Activated CD4-positive, alpha-beta T cell treated with anti-CD3 and anti-CD28 coated beads, Interleukin-2, amount 50 U/mL, for 48 hours (primary cell): ENCODE measurements around the gene SRRM2.

Source experiments
- DNase-seq, 2 experiments: peaks; one replicate each; pipeline ENCODE4 v3.0.0-alpha.2; 2020

The SRRM2 gene

DNA sequence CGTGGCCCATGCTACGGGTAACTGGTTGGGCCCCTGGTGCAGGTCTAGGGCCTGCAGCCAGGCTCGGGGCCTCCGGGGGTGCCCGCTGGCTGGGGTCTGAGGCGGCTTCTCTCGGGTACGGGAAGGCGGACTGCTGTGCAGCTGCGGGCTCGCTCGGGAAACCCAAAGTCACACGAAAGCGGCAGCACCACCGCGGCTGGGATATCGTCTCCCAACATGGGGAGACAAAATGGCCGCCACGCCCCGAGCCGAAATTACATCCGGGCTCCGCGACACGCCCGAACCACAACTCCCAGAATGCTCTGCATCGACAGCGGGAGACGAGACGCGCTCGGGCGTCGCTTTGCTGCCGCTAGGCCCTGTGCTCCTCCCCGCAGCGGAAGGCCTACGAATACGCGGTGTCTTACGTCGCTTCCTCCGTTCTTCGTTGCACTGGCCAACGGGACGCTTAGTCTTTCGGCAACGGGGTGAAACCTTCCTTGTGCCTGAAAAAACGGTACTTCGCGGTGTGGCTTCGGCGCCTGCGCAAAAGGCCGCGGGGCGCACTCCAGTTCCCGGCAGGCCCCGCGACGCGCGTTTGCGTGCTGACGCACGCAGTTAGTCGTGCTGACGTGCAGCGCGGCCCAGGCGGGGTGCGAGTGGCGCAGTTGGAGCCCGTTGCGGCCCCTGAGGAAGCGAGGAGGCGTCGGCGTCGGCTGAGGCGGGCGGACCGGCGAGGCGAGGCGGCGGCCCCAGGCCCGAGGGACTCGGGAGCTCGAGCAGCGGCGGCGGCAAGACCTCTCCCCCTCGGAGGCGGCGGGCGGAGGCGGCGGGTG, at the start of gene SRRM2:
TSS of gene SRRM2 (plus strand) at position 604 of the 815 bp plus-strand sequence. CDS start 3,727 bp downstream, outside the sequence.
- peak; percentile 93 to 95 for DNase-seq

DNA sequence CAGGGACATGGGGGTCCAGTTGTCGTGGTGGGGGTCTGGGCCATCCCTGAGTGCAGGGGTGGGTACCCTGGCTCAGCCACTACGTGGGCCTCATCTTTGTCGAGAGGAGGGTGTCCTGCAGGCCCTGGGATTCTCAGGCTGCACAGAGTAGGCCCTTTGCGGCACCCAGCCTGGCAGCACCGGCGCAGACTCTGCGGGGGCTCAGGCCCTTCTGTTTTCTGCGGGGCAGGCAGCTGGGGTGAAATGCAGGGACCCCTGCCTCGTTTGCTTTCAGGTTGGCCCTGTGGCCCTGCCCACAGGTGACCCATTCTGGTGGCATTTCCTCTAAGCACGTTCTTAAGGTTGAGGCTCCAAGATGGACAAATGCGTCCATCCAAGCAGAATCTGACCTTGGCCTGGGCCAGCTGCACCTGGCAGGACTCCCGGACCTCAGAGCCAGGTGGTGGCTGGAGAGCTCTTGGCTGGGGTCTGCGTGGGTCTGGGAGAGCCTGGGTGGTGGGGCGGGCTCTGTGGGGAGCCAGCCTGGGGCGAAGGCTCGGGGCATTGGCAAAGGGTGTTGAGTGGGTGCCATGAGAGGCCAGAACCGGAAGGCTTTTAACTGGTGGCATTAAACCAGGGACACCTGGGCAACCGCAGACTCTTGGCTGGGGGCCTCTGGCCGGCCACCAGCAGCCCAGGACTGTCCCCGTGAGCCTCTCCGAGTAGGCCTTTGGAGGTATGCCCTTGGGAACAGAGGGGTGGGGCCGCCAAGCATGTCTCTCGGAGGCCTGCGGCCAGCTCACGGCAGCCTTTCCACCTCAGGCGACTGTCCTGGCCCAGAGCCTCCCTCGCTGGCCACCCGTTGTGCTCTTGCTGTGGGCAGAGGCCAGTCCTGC, 49.3 kb upstream of the SRRM2 start:
- DNase-seq: no peak

DNA sequence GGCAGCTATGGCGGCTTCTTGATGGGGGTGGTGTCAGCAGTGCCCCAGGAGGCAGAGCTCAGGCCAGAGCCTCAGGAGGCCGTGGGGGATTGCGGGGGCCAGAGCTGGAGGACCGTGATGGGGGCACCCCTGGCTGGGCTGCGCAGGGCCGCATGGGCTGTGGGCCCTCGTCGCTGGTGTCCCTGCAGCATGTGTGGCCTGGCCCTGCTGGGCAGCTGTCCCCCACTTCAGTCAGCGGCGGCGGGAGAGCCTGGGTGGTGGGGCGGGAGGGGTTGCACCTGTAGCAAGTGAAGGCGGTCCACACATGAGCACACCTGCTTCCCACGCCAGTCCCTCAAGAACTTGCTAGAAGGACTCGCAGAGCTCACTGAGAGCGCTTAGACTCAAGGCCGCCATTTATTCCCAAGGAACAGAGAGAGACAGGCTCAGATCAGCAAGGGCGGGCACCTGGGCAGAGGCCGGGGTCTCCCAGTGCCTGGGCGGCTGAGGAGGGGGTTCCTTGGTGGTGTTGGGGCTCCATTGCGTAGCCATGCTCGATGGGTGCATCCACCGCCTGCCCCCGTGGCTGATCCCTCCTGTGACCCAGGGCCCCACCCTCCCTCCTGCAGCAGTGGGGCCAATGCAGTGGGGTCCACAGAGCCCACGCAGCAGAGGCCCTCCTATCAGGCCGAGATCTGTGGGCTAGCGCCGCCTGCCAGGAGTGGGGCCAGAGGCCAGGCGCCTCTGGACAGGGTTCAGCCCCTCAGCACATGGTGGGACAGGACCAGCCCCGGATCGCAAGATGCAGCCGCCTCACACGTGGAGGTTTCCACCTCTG, 48.1 kb upstream of the SRRM2 start:
- DNase-seq: no peak

DNA sequence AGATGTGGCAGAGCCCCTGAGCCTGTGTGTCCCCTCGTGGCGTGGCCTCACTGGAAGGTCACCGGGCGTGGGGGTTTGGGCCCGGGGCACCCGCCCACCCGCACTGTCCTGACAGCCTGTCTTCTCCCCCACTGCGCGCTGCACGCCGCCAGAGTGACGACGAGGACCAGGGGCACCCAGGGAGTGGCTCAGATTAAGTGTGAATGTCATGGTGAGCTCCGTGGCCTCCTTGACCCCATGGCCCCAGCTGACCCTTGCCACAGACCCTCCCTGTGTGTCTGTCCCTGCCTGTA, 47.5 kb upstream of the SRRM2 start:
- DNase-seq: no peak

DNA sequence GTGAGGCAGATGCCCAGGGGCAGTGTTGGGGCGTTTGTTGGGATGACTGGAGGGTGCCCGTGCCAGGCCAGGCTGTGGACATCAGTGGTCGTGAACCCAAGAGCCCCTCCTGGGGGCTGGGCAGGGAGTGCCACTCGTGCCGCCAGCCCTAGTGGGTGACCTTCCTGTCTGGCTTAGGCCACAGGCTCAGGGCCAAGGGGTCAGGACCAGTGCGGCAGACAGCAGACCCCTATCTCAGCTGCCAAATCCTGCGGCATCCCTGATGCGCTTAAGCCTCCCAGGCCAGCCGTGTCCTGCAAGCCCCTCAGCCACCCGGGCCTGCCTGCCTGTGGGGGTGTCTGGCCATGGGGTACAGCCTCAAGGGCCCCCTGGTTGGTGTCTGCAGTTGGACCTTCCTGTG, 47.1 kb upstream of the SRRM2 start:
- no peak for DNase-seq

DNA sequence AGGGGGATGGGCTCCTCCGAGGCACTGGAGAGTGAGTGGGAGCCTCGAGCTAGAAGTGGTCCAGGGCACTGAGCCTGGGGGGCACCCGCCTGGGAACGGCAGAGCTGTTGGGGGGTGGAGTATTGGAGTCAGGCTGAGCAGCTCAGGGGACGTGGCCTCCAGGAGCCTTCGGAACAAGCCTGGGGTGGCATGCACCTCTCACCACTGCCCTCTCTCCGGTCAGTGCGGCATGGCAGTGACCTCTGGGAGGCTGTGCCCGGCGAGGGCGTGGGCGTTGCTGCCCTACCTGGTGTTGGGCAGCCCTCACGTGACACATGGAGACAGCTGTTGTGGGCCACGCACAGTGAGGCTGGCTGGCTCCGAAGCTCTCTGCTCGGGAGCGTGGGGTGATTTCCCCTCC, 46.4 kb upstream of the SRRM2 start:
- no peak for DNase-seq

DNA sequence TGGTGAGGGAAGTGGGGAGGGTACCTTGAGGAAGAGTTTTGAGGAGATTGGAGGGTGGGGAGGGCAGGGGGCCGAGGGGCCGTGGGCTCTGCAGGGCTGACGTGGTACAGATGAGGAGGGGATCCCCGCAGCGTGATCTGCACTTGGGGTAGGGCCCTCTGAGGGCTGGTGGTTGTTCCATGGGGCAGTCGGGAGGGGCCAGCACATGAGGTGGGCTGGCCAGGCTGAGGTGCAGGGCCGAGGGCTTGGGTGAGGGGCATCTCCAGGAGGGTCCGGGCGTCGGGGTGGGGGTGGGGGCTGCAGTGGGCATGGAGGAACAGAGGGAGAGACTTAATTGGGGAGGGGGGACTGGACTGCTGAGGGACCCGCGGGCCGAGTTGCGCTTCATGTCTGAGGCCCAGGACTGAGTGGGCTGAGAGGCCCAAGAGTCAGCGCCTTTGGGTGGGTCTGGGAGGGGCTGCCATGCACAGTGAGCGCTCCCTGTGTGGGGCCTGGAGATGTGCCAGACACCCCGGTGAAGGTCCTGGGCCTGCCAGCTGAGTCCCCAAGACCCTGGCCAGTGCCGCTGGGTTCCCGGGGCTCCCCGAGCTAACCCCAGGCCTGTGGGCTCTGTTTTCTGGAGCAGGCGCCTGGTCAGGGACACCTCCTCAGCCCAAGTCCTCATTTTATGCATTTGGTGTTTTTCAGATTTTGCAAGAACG, 45.7 kb upstream of the SRRM2 start:
- no peak for DNase-seq

DNA sequence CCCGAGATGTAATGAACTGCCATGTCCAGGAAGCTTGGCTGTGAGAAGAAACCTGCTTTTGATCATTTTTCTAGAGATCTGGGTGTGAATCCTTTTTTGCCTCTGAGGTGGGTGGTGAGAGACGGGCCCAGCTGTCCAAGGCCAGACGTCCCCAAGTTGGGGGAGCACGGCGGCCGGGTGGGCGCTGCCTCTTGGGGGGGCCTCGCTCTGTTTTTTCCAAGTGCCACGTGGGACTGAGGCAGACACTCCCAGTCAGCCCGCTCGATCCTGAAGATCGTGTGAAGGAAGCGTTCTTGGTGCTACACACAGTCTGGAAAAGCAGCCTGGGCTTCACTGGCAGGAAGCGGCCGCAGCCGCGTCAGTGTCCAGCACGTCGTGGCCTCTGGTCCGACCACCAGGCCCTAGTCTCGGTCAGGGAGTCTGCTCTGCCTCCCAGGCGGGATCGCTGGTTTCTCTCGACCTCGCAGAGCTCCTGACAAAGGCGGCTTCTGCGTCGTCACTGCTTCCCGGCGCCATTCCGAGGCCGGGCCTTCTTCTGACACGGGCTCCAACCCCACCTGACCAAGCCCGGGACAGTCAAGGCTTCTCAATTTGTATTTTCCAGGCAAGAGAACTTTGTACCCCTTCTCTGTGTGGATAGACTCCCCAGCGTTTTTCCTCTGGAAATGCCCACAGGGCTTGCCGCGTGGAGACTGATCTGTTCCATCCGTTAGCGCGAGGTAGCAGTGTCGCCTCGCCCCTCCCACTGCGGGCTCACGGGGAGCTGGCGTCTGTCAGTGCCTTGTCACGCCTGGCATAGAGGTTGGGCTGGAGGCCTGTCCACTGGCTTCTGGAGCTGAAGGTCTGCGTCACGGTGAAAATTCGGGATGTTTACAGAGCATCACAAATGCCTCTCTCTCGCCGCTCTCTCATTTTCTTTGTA, 44.8 kb upstream of the SRRM2 start:
- DNase-seq: no peak

DNA sequence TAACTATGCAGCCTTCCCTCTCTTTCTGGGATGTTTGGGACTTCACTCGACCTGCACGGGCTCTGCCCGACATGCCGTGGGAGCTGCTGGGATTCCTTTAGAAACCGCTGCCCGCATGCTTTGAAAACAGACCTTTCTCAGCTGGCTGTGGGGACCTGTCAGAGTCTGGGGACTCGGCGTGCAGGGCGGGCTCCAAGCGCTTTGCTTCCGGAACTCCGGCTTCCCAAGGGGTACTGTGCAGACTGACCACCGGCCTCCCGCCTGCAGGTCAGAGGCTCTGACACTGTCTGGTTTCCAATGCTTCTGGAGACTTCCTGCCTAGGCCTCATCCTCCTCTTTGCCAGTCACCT, 44.2 kb upstream of the SRRM2 start:
- DNase-seq: no peak

DNA sequence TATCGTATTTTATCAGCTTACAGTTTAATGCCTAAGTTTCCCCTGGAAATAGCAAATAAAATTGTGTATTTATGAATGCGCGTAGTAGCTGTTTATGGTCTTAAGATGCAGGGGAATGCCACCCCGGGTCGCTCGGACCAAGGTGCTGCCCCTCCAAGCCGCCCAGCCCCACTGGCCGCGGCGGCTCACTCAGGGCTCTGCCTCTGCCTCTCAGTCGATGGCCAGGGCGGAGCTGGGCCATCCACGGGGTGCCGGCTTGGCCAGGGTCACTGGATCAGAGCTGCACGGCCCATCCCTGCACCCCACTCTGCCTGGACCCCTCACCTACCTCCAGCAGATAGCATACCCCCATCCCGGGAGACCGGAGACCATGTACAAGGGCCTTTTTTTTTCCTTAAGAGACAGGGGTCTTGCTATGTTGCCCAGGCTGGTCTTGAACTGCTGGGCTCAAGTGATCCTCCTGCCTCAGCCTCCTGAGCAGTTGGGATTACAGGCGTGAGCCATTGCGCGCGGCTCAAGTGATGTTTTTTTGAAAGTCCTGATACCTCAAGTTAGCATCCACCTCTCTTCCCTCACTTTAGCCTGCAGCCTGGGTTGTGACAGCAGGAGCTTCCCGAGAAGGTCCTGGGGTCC, 43.4 kb upstream of the SRRM2 start:
- no peak for DNase-seq

DNA sequence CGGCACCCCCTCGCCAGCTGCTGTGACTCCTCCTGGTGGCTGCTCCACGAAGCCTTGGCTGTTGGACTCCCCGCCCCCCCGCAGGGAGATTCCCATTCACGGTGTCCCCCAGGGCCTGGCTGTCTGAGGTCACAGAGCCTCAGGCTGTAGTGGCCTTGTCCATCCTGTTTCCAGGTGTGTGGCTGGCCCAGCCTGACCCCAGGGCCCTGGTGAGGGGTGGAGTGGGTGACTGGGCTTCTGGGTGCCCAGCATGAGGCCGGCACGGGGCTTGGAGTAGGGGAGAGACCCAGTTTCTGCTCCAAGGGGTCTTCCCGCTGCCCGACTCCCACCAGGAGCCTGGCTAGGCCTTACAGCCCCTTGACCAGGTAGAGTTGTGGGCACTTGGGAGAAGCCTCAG, 42.9 kb upstream of the SRRM2 start:
- no peak for DNase-seq

DNA sequence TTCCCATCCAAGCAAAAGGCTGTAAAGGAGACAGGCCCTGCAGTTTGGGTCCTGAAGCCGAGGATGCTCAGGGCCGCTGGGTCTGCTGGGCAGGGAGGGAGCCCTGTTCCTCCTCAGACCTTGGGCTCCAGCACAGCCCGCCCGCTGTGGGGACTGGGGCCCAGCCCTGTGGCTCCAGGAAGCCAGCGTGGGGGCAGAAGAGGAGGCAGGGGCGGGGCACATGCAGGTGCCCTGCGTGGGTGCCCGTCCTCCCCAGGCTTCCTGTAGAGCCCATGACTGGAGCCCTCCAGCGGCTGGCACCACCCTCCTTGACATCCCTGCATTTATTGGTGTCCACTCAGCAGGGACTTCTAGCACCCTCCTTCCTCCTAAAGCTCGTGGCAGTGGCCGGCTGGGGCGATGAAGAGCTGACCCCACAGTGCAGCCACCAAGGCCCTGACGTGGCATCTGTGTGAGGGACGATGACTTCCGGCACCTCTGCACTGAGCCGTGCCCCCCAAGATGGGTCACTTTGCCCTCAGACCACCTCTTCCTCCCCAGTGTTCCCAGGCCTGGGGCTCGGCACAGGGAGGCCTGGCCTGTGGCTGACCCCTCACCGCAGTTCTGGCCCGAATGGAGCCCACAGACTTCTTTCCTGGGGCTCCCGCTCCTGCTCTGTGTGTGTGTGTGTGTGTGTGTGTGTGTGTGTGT, 42.3 kb upstream of the SRRM2 start:
- DNase-seq: no peak

DNA sequence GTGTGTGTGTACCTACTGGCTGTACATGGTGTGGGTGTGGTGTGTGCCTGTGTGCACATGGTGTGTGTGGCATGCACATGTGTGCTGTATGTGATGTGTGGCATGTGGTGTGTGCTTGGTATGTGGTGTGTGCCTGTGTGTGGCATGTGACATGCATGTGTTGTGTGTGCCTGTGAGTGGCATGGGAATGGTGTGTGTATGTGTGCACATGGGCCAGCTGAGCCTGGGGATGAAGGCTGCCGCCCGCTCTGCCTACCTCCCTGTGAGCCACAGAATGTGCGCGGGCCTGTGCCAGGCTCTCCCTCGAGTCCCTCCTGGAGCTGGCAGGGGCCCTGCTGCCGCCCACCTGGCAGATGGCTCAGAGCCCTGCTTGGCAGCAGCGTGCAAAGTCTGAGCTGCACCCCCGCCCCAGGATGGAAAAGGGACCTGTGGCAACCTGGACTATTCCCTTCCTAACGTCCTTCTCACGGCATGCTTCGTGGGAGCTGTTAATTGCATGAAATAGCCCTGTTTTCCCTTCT, 41.7 kb upstream of the SRRM2 start:
- no peak for DNase-seq

DNA sequence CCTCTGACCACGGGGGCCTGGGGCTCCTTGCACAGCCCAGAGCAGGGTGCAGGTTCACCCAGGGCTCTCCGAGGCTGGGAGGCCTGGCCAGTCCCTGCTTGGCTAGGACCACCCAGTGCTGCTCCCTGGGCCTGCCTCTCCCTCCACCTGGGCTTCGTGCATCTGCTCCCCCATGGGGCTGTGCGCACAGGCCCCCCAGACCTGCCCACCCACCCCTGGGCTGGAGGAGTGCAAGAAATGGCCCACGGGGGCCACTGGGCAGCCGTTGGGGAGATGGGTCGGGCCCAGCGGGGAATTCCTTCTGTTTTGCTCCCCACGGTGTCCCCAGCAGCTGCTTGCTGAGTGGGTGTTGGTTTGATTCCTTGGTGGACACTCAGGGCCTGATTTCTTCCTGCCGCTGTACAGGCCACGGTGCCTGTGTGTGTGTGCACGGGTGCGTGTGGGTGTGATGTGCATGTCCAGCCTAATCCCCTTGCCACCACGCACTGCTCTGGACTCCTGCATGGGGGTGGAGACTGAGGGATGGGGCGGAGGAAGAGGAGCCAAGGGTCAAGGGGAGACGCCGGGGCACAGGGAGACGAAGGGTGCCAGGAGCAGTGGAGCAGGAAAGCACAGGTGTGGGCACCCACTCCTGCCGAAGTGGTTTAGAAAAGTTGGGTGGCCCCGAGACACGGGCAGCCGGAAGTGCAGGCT, 40.9 kb upstream of the SRRM2 start:
- DNase-seq: no peak

DNA sequence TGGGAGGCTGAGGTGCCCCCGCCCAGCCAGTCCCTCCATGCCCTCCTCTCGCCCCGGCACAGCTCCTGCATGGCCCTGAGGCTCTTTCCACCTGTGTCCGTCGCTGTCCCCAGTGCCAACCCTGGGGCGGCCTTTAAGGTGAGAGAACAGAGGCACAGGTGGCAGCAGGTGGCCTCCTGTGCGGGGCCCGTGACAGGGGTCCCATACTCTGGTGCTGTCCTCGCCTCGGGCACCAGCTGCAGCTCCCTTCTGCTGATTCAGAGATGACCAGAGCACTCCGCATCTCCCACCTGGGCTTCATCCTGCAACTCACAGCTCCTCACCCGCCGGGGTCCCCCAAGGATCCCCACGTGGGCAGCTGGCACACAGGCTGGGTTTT, 40.4 kb upstream of the SRRM2 start:
- no peak for DNase-seq

DNA sequence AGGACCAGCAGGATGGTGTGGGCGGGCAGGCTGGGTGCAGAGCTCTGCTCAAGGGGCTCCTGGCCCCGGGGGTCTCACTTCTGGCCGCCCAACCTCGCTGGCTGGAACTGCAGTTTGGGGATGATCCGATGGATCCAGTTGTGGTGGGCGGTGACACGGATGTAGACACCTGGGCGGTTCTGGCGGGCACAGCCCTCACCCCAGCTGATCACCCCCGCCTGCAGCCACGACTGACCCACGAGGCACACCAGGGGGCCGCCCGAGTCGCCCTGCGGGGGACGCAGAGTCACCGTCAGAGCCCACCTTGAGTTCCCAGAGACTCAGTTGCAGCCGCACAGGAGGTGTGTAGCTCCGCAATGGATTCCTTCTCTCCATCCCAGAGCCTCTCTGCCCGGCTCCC, 39.9 kb upstream of the SRRM2 start:
- no peak for DNase-seq

DNA sequence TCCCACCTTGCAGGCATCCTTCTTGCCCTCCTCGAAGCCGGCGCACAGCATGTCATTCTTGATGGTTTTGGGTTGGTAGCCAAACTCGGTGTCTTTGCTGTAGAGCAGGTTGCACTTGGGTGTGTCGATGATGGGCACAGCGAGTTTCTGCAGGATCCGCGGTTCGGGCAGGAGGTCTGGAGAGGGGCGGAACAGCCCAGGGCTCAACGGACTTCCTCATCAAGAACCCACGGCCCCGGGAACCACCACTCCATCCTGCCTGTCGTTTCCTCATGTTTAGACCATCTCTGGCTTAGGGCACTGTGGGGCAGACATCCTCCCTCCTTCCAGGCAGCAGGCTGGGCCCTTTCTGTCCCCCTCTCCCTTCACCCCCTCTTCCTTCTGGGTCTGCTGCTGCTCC, 38.9 kb upstream of the SRRM2 start:
- DNase-seq: no peak

DNA sequence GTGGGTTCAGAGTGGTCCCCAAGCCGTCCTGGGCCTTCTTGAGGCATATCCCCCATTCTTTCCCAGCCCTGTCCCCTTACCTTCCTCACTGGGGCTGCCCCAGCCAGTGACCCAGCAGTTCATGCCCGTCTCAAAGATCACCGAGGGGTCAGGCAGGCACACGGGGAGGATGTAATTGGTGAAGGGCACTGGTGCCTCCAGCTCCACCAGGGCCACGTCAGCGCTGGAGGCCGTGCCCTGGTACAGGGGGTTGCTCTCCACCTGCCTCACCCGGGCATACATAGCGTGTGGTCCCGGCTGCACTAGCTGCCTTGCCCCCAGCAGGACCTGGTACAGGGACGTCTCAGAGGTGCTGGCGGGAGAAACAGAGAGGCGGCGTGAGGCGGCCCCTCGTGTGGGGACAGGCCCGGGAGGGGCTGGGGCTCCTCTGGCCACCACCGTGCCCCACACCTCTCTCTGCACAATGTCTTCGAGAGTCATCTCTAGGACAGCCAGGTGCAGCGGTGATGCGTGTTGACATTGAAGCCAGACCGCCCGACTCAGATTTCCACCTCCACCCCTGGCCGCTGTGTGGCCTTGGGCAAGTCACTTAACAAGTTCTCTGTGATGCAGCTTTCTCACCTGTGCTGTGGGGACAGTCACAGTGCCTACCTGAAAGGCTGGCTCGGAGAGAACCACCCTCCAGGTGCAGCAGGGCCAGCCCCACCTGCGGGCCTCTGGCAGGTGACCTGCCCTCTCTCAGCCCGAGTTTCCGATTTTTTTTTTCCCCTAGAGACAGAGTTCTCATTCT, 38.3 kb upstream of the SRRM2 start:
- DNase-seq: no peak

DNA sequence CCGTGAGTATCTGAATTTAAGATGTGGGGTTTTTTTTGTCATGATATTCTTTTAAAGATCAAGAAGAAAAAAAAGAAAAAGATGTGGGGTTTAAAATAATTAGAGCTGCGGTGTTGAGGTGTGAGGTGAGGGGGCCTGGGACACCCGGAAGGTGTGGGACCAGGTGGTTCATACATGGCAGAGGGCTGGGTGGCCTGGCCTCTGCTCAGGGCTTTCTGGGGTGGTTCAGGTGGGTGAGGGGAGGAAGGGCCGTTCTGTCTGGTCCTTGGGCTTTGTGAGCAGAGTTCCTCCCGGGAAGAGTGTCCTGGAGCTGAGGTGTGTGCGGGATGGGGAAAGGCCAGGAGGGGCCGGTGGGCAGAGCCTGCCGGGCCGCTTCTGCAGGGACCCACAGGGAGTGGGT, 37.4 kb upstream of the SRRM2 start:
- DNase-seq: no peak
